ENCODE measurements around the gene MACROD2. TPM values are rescaled to one million over a fixed set of nuclear protein-coding genes. Genes with fewer than 3 reads are reported as not detected.

The MACROD2 gene
- total RNA-seq, 4 donors from 2014 or later: 2.1 to 28.1 (median 12.6) TPM

DNA sequence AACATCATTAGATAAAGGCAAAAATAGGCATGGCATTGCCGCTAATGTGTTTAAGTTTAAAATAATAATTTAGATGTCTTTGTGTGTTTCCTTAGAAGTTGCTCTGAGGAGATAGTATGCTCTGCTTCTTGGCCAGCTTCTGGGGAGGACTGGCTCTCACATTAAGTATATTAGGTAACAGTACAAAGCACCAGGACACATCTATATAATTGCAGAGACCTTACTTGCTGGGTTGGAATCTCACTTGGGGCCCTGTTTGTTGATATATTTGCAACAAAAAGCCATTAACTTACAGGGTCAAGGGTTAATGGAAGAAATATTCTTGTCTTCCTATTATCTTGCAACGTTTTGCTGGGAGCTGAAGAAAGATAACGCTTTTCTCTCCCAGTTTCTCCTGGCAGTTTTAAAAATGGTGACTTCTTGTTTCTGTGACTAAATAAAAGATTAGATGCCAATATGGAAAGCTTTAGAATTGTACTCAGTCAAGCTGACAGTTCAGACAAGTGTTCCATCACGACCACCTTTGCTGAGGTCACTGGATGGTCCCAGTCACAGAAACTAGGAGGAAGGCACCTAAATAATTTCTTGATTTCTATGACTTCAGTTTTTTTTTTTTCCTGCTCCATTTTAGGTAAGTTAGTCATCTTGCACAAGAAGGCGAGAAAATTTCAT is 804.4 kb downstream of the MACROD2 start:
- DNase-seq: no peak
- H3K36me3 ChIP-seq: no peaks in the 10 kb centered on the region
- H3K4me3 ChIP-seq: no peak overlapping the region
- intact Hi-C loops (cut with DNase I; ENCODE audit: low total_unique reads): no loop called here
- TF ChIP-seq, protein P1, sequence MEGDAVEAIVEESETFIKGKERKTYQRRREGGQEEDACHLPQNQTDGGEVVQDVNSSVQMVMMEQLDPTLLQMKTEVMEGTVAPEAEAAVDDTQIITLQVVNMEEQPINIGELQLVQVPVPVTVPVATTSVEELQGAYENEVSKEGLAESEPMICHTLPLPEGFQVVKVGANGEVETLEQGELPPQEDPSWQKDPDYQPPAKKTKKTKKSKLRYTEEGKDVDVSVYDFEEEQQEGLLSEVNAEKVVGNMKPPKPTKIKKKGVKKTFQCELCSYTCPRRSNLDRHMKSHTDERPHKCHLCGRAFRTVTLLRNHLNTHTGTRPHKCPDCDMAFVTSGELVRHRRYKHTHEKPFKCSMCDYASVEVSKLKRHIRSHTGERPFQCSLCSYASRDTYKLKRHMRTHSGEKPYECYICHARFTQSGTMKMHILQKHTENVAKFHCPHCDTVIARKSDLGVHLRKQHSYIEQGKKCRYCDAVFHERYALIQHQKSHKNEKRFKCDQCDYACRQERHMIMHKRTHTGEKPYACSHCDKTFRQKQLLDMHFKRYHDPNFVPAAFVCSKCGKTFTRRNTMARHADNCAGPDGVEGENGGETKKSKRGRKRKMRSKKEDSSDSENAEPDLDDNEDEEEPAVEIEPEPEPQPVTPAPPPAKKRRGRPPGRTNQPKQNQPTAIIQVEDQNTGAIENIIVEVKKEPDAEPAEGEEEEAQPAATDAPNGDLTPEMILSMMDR (IDR thresholded peaks at IDR 0.05): no peak
- TF ChIP-seq POLR2A (IDR thresholded peaks at IDR 0.05): no peak
- H3K27me3 ChIP-seq: no peaks in the 10 kb centered on the region
- no peaks in the 10 kb centered on the region for H3K4me1 ChIP-seq
- no peak overlapping the region for H3K27ac ChIP-seq
- no peaks in the 10 kb centered on the region for H3K9me3 ChIP-seq

DNA sequence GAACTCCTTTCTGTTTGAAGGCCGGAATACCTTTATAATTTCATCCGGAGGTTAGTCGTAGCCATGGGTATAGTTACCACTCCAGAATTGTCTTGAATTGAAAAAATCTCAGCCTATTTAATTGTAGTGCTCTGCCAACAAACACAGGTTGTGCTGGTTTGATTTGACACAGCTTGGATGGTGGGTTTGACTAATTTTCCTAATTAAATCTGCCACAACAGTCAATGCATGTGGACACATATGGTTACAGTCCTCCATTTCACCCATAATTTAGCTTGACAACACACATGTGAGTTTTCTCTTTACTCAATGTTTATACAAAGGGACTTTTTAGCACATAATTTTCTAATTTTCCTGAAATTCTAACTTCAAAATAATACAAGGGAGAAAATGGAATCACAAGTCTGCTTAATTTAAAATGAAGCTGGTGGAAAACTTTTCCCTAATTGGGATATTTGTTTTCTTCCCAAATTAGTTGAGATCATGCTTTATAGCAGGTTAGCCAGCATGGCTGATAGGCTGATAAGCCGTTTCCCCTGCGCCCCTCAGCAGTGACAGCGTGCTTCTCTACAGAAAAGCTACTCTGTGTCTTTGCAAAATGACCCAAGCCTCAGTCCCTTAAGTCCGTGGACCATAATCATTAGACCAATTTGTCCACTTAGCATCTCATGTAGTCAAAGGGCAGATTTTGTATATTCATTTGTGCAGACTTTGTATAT is 805.5 kb downstream of the MACROD2 start:
- intact Hi-C loops (cut with DNase I; ENCODE audit: low total_unique reads): no loop called here
- no peaks in the 10 kb centered on the region for H3K36me3 ChIP-seq
- H3K27me3 ChIP-seq: no peaks in the 10 kb centered on the region
- no peak overlapping the region for H3K27ac ChIP-seq
- no peaks in the 10 kb centered on the region for H3K4me1 ChIP-seq
- TF ChIP-seq, protein P1 (IDR thresholded peaks at IDR 0.05): no peak
- TF ChIP-seq POLR2A (IDR thresholded peaks at IDR 0.05): no peak
- no peaks in the 10 kb centered on the region for H3K9me3 ChIP-seq
- no peak overlapping the region for H3K4me3 ChIP-seq
- no peak for DNase-seq

DNA sequence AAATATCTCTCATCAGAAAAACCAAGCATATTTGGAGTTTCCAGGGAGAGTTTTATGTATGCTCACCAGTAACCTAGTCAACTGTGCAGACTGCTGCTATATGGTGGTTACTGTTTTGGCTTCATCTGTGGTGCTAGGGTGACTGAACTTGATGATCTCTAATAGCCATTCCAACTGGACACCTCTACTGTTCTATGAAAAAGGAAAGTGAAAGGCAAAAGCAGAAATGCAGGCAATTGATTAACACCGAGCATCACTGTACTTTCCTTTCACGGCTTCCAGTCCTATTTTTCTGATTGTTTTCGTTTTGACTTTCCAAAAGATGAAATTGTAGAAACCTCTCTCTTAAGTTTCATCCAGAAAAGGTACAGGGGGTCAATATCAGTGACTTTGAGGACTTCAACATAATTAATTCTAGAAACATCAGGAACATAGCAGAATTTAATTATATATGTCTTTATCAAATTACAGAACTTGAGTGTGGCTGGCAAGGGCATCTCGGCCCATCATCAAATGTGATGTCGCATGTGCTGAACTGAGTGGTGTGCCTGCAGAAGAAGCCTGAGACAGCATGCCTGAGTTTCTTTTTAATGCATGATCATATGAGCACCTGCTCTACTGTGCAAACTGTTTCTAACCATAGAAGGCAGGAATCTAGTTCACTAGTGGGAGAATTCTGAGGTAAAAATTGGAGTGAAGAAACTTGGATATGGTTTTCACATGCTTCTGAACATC is 806.4 kb downstream of the MACROD2 start:
- no peaks in the 10 kb centered on the region for H3K36me3 ChIP-seq
- no peak for DNase-seq
- H3K9me3 ChIP-seq: no peaks in the 10 kb centered on the region
- no peak overlapping the region for H3K4me3 ChIP-seq
- no peaks in the 10 kb centered on the region for H3K27me3 ChIP-seq
- no peaks in the 10 kb centered on the region for H3K4me1 ChIP-seq
- no peak overlapping the region for H3K27ac ChIP-seq
- intact Hi-C loops (cut with DNase I; ENCODE audit: low total_unique reads): no loop called here
- no peak for TF ChIP-seq POLR2A (IDR thresholded peaks at IDR 0.05)
- TF ChIP-seq, protein P1 (IDR thresholded peaks at IDR 0.05): no peak

DNA sequence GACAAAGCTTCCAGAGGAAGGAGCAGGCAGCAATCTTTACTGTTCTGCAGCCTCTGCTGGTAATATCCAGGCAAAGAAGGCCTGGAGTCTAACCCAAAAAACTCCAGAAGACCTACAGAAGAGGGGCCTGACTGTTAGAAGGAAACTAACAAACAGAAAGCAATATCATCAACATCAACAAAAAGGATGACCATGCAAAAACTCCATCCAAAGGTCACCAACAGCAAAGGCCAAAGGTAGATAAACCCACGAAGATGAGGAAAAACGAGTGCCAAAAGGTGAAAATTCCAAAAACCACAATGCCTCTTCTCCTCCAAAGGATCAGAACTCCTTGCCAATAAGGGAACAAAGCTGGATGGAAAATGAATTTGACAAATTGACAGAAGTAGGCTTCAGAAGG is 811.9 kb downstream of the MACROD2 start:
- Histone ChIP-seq H3K27ac (no peak overlapping the region), H3K36me3 (no peaks in the 10 kb centered on the region), H3K4me3 (no peak overlapping the region), H3K27me3 (no peaks in the 10 kb centered on the region), H3K9me3 (no peaks in the 10 kb centered on the region), H3K4me1 (no peaks in the 10 kb centered on the region)
- intact Hi-C loops (cut with DNase I; ENCODE audit: low total_unique reads): no loop called here
- TF ChIP-seq, protein P1 (IDR thresholded peaks at IDR 0.05): no peak
- no peak for TF ChIP-seq POLR2A (IDR thresholded peaks at IDR 0.05)
- DNase-seq: no peak

DNA sequence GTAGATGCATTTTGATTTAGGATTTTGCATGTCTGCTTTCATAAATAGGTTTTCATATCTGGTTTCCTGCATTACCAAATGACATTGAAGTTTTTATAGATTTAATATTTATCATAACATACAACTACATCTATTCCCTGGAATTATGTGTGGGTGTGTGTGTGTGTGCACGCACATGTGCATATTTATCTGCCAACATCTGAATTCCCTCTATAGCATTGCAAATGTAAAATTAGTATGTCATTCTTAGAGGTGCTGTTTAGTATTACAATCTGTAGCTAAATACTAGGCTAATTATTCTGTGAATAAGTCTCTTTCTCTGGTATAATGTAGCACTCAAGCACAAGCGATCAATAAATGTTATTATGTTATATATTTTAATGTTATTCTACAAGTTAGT is 820.0 kb downstream of the MACROD2 start:
- intact Hi-C loops (cut with DNase I; ENCODE audit: low total_unique reads): no loop called here

More for the DNA sequence above, 820.0 kb downstream of the MACROD2 start:
- no peak overlapping the region for H3K4me3 ChIP-seq
- no peaks in the 10 kb centered on the region for H3K27me3 ChIP-seq
- DNase-seq: no peak
- no peaks in the 10 kb centered on the region for H3K4me1 ChIP-seq
- H3K27ac ChIP-seq: no peak overlapping the region
- H3K36me3 ChIP-seq: no peaks in the 10 kb centered on the region
- TF ChIP-seq POLR2A (IDR thresholded peaks at IDR 0.05): no peak
- TF ChIP-seq, protein P1 (IDR thresholded peaks at IDR 0.05): no peak
- H3K9me3 ChIP-seq: no peaks in the 10 kb centered on the region

Measured in uterus (tissue), 4 donors.